GM20431 (cell line): Measurements from ENCODE around the gene CPTP.

ENCODE experiments used
- in situ Hi-C: fragments of 300-500 bp; cut with MseI, MboI; formaldehyde crosslinking; loops from one replicate; pipeline ENCODE4 v1.15.0; 2020; ENCODE audit warnings: low sequenced_read_pairs; ENCODE audit not compliant: unreplicated experiment

Gene CPTP

DNA sequence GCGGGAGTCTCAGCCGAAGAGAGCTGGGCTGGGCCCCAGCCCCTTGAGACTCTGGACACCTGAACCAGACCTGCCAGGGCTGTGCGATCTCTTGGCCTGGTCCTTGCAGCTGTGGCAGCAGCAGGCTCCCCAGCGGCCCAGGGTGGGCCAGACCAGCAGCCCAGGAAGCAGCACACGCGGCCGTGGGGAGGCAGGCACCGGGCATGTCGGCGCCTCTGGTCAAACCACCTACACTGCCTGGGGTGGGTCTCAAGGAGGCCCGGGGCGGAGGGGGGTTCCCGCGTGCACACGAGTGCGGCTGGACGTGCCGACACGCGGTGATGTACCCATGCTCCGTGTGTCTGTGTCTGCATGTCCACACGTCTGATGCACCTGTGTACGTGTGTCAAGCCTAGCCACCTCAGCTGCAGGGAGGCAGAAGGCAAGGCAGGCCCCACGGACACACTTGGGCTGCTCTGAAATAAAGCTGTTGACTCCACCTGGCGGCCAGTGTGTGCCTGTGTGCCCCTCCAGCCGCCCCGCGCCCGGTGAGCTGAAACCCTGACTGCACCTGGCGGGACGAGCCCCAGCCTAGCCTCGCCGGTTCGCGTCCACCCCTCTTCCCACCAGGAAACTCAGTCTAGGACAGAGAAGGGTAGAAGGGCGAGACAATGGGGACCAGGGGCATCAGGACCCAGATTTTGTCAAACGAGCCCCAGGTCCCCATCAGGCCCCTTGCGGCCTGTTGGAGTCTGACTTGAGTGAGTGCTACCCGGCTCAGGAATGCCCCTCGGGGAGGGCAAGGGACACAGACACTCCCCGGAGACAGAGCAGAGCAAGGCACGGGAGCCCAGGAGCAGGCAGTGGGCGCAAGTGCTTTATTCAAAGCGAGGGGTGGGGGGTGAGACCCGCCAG is 32.8 kb upstream of the CPTP start:
- in situ Hi-C loops = no loop called here

DNA sequence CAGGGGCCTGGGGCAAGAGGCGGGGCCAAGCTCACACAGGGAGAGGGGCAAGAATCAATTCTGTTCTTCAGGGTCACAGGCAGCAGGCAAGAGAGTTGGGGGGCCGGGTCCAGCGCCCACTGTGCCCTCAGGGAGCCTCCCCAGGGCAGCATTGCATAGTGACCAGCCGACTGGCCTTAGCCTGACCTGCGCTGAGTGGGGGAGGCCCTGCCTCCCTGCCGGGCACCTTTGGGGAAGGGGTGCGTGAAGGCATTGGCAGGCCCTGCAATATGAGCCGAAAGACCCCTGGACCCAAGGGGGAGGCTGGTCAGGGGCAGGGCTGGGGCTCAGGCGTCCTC is 32.2 kb upstream of the CPTP start:
- in situ Hi-C loops = no loop called here

DNA sequence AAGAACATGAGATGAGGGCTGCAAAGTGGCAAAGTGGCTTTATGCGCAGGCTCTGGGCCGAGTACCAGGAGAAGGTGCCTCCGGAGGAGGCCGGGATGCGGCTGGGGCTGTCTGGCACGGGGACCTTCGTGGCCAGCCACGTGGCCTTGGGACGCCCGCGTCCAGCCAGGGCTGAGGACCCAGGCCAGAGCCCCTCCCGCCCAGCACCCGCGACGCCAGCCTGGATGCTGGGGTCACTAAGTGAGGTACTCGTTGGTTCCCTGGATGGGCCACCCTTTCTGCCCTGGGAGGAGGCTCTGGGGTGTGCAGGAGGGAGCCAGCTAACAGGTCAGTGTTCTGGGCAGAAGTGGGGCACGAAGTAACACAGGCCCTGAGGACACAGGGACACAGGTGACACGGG is 31.8 kb upstream of the CPTP start:
- in situ Hi-C loops = no loop called here

DNA sequence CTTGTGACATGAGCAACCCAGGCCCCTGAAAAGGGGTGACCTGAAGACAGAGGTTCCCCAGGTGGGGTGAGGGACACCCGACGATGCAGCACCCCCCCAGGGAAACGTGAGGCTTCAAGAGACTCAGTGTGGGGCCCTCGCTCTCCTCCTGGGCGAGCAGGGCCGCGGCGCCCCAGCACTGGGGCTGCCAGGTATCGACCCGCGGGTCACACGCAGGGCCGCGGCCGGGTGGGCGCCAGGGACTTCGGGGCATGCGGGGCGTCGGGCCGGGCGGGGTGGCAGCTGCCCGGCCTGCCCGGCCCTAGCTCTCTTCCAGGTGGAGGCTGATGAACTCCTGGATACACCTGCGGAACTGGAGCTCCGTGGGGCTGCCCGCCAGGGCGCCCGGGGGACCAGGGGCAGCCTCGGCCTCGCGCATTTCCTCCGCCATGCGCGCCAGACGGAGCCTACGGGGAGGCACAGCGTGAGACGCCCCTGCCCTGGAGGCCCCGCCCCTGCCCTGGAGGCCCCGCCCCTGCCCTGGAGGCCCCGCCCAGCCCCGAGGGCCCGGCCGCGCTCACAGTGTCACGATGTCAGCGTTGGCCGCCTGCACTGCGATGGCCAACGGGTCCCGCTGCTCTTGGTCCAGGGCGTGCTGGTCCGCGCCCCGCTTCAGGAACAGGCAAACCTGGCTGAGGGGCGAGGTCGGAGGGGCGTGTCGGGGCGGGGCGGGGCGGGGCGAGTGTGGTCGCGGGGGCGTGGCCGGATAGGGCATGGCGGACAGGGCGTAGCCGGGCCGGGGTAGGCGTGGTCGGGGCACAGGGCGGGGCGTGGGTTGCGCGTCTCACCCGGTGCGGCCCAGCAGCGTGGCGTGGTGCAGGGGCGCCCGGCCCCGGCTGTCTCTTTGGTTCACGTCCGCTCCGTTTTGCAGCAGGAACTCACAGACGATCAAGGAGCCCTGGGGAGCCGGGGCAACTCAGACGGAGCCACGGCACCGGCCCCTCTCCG is 31.0 kb upstream of the CPTP start:
- in situ Hi-C loops = no loop called here

DNA sequence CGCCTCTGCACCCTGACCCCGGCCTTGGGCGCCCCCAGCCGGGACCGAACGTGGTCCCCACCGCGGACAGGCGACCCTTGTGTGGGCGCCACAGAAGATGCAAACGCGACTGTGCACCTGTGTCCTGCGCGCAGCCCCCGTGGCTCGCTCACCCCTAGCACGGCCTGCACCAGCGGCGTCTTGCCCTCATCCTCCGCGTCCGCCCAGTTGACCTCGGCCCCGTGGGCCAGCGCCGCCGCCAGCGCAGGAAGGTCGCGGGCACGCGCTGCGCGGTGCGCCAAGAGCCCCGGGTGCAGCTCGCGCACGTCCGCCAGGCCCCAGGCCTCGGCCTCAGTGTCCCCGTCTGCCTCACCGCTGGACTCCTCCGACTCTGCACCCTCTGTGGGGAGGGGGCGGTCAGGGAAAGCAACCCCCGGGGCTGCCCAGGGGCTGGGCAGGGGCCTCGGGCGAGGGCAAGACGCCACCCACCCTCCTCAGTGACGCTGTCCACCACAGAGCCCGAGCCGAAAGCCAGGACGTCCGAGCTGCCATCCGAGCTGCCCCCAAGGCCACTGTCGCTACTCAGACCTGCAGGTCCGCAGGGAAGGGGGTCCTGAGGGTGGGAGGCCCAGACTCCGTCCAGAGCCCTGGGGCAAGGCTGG is 30.2 kb upstream of the CPTP start:
- in situ Hi-C loops = no loop called here

DNA sequence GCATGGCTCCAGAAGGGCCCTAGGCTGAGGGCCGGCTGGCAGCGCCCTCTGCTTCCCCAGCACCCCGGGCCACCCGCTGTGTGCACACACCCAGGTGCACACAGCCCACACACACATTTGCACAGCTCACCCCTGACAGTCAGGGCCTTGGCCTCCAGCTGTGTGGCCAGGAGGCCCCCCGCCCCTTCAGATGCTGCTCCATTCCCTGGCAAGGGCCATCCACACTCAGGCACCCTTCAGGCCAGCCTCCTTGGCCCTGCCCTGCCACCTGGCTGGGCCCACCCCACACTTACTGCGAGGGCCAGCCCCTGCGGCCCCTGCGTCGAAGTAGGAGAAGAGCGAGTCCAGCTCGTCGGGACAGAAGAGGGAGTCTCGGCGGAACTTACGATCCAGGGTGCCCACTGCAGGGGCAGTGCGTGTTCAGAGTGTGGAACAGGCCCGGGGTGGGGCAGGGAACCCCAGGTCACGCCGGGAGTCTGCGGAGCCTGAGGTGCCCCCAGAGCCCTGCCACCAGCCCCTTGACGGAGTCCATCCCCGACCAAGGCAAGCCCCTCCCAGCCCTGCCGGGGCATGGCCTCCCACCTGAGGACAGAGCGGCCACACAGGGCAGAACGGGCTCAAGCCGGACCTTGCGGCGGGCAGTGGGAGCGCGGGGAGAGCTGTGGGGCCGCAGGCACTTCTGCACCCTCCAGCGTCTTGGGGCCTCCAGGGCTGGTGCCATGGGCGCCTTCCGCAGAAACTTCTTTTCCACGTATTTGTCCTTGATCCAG is 29.3 kb upstream of the CPTP start:
- in situ Hi-C loops = no loop called here

DNA sequence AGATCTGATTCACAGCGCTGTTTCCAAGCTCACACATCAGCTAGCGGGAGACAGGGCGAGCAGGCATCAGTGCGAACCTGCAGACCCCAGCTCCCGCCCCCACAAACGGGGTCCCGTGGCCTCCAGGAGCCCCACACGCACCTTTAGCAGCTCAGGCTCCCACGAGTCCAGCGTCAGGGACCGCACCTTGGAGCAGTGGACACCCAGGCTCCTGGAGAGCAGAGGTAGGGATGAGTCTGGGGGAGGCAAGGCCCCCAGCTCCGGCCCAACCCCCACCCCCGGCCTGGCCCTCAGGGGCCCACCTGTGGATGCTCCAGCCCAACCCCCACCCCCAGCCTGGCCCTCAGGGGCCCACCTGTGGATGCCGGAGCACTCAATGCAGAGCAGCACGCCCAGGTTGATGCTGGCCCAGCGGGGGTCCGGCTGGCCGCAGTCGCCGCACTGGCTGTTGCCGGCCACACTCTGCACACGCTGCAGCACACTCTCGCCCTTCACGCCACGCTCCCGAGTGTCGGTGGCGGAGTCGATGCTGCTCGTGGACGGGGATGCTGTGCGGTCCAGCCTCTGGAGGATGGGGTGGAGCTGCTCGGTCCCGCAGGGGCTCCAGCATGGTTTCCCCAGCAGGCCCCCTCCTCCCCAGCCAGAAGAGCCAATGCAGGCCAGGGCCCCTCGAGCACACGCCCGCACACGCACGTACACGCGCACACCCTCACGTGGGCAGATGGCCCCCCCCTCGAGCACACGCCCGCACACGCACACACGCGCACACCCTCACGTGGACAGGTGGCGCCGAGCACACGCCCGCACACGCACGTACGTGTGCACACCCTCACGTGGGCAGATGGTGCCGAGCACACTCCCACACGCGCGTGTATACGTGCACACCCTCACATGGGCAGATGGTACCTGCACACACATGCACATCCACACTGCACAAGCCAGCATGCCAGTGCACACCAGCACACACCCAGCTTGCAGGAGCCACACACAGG is 28.2 kb upstream of the CPTP start:
- in situ Hi-C loops = no loop called here

DNA sequence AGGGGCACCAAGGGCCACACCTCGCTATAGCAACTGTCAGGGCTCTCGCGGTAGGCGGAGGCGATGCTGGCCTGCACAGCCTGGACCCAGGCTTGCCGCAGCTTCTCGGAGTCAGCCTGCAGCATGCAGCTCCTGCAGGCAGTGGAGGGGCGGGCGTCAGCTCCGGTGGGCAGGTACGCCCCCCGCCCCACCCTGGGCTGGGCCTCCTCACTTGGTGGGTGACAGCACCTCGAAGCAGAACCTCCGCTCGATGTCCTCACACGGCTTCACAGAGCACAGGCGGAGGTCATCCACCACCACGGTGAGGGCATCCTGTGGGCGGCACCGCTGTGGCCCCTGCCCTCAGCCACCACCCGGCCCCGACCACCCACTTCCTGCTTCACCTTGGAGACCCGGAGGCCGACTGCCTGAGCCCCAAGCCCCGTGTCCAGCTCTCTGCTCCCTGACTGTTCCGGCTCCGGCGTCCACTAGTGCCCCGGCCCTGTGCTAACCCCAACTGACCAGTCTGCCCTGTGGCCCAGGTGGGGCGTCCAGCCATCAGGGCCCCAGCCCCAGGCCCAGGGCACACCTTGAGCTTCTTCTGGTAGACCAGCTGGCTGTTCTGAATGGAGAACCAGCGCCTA is 26.7 kb upstream of the CPTP start:
- in situ Hi-C loops = no loop called here

DNA sequence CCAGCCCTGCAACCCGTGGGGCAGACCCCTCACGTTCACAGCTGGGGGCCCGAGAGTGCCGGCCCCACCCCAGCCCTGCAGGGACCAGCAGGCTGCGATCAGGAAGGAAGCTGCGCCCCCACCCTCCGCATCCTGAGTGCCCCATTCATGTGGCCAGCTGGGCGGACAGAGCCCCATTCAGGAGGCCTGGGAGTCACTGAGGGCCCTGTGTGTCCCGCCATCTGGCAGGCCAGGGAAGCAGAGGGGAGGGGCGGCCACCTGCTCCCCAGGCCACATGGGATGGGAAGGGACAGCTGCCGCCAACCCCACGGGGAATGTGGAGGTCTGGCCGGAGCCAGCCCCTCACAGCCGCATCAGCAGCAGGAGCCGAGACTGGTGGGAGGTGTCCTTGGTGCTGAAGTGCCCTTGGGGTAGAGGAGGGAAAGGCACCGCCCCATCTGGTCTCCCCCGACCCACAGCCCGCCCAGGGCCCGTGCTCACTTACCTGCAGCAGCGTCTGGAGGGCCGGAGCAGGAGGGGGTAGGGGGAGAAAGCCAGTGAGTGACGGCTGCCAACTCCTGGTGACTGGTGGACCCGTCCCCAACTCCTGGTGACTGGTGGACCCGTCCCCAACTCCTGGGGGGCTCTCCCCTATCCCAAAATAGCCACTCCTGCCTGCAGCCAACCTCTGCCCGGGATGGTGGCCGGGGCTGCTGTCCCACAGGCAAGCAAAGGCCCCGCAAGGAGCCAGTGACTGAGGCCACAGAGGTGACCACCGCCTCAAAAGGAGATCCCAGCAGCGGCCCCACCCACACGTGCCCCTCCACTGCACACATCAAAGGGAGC is 25.5 kb upstream of the CPTP start:
- in situ Hi-C loops = no loop called here

DNA sequence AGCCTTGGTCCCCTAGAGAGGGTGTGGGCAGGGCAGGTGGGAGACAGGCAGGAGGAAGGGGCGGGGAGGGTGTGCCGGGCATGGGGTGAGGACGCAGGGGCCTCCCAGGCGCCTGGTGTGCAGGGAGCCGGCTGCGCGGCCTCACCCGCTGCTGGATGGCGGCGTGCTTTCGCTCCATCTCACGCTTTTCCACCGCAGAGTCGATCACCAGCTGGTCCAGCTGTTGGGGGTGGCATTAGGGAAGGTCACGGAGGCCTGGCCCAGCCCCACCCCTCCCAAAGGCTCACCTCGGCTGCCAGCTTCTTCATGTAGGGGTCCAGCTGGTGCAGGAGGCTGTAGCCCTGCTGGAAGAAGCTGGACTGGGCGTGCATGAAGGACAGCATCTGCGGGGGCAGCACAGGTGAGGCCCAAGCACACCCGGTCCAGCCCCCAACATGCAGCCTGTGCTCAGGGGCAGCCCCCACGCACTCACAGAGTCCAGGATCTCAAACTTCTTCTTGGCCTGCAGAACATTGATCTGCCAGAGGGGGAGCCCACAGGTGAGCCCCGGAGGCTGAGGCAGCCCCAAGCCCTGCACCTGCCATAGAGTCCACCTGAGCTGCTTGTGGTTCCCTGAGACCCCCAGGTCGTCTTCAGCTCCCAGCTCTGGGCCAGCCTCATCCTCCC is 24.8 kb upstream of the CPTP start:
- in situ Hi-C loops = no loop called here

DNA sequence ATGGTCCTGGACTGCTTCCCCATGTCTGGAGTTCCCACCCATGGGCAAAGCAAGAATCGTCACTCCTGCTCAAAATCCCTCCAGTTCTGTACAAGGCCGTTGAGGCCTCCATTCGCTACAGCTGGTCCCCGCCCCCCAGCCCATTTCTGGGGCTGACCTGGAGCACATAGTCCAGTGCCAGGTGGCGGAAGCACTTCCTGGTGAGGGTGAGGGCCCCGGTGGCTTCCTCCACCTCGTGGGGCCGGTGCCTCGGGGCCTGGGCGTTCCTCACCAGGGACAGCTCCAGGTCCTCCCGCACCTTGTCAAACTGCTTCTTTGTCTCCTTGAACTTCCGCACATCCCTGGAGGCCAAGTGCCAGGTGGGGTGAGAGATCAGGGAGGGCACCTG is 24.3 kb upstream of the CPTP start:
- in situ Hi-C loops = no loop called here

DNA sequence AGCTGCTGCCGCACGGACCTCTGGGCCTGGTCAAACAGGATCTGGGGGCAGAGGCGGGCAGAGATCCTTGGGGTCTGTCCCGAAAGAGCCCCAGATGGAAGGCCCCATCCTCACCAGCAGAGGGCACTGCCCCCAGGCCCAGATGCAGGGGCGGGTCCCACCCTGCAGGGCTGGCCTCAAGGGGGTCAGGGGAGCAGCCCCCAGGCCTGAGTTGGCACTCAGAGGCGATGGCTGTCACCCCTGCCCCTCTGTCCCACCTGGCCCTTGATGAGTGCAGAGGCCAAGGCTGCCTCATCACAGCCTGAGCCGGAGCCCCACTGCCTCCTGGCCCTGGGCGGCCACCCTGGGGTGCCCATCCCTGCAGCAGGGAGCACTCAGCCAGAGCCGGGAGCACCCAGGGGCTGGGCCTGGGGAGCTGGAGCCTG is 22.6 kb upstream of the CPTP start:
- in situ Hi-C loops = no loop called here

DNA sequence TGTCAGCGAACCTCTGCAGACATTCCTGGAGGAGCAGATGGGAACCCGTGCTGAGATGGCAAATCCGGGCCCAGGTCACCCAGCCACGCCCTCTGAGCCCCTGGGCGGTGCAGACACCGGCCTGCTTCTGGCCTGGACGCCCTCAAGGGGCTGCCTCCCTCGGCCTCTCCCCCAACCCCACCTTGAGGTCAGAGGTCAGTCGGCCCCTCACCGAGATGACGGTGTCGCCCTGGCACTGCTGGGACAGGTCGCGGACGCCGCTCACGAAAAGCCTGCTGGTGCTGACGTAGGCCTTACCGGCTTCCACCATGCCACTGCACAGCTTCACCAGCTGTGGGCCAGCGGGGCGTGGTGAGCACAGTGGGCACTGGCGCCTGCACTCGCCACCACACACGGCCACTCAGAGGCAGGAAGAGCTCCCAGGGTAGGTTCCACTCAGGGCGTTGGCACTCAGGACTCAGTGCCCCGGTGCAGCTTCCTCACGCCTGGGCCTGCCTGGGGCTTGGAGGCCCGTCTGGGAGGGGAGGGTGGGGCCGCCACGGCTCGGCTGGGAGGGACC is 21.6 kb upstream of the CPTP start:
- in situ Hi-C loops = no loop called here

DNA sequence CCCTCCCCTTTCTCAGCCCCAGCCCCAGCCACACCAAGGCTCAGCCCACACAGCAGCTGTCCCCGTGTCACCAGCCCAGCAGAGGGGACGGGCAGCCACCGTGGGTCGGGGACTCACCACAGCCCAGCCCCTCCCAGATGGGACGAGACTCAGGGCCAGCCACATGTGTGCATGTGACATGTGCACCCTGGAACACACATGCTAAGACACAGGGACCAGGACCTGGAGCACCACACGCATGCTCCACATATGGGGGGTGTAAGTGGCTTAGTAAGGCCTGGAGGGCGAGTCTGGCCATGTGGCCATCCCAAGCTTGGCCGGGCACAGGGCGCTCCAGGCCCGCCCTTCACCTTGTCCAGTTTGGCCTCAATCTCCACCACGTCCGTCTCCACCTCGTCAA is 20.9 kb upstream of the CPTP start:
- in situ Hi-C loops = no loop called here

DNA sequence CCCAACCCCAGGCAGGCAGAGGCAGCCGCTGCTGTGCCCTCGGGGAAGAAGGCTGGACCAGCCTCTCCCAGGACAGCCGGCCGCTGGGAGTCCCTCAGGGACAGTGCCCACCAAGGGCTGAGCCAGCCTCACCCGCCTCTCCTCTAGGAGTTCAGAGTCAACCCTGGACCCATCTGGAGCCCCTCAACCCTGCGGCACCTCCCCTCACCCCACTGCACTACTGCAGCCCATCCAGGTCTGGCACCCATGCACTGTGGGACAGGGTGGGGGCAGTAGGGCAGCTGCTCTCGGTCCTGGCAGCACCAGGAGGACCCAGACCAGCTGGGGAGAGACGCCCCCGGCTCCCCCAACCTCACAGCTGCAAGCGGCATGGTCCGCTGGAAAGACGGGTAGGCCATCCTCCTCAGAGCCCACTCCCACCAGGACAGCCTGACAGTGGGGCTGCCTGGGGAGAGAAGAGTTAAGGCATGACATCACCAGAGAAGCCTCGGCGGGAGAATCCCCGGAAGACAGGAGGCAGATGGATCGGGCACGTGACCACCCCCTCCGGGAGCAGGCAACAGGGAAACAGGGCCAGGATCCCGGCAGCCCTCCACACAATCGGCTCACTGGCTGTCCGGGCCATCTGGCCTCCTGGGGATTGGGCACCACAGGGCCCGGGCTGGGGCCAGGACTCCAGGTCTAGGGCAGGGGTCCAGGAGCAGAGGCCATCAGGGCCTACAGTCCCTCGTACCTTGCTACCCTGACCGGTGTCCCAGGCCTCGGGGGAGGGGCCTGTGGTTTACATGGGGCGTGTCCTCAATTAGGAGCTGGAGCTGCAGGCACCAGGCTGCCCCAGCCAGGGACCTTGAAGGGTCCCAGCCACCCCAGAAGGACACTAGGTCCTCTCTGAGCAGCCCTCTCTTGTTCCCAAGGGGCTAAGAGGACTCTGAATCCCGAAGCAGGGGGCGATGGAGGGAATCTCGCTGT is 20.0 kb upstream of the CPTP start:
- in situ Hi-C loops = no loop called here
